ENCODE results near the gene TFB2M.
"Not testable (repeated sequence)": the region's sequence is repeated elsewhere in the genome, so short reads cannot be mapped to it uniquely, and the experiment has no call there.

Gene TFB2M

GRCh38 chr1:246583056-246583440 lies 17.0 kb upstream of the TFB2M start:
- DNase-seq (ENCODE audit: low read depth in 2 of 2): no peak

GRCh38 chr1:246582301-246583055 lies 16.4 kb upstream of the TFB2M start:
- no peak for DNase-seq (ENCODE audit: low read depth in 2 of 2)

DNA sequence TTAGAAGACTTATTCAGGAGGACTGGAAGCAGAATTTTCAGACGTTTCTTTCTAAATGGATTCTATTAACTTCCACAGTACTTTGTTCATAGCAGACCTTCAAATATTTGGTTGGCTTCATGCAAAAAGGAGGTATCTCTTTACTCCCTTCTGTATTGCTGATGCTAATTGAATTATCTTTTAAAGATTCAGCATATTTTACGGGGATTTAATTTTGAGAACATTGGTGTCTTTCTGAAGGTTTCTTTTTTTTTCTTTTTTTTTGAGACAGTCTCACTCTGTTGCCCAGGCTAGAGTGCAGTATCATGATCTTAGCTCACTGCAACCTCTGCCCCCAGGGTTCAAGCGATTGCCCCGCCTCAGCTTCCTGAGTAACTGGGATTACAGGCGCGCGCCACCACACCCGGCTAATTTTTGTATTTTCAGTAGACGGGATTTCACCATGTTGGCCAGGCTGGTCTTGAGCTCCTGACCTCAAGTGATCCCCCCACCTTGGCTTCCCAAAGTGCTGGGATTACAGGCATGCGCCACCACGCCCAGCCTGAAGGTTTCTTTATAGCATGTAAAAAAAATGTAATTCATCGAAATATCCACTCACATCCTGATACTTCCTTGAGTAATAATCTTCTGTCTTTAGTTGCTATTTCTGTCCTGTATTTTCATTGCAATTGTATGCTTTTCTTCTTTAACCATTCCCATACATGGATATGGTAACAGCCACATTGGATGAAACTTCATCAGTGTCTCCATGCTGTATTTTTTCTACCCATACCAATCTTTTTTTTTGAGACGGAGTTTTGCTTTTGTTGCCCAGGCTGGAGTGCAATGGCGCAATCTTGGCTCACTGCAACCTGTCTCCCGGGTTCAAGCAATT lies 14.7 kb upstream of the TFB2M start:
- no peak for DNase-seq (ENCODE audit: low read depth in 2 of 2)

DNA sequence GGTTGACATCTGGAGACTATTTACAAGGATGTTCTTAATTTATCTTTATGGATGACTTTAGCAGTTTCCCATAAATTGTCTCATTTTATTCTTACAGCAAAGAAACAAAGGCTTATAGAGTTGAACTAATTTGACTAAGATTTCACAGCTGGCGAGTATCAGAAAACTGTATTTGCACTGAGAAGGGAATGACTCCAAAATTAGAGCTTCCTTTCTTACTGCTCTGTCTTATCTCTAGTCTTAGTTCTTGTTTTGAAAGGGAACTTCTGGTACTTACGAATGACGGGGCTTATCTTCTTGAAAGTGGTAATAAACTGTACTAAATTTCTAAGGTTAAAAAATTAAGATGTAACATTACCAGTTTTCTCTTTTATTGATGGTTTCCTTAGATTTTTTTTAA lies 13.8 kb upstream of the TFB2M start:
- no peak for DNase-seq (ENCODE audit: low read depth in 2 of 2)

DNA sequence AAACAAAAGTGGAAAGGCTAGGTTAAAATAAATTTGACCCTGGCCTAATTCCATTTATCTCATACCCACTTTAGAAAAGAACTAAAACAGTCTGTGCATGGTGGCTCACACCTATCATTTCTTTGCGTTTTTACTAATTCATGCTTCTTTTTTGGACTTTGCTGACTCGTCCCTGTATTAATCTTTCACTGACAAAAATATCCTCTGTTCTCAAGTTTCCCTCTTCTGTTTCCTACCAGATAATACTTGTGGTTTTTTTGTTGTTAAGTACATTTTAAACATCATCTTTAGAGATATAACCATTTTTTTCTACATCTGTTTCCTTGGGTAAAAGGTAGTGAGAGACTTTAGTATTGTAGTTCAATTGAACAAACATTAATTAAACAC lies 11.7 kb upstream of the TFB2M start:
- no peak for DNase-seq (ENCODE audit: low read depth in 2 of 2)

DNA sequence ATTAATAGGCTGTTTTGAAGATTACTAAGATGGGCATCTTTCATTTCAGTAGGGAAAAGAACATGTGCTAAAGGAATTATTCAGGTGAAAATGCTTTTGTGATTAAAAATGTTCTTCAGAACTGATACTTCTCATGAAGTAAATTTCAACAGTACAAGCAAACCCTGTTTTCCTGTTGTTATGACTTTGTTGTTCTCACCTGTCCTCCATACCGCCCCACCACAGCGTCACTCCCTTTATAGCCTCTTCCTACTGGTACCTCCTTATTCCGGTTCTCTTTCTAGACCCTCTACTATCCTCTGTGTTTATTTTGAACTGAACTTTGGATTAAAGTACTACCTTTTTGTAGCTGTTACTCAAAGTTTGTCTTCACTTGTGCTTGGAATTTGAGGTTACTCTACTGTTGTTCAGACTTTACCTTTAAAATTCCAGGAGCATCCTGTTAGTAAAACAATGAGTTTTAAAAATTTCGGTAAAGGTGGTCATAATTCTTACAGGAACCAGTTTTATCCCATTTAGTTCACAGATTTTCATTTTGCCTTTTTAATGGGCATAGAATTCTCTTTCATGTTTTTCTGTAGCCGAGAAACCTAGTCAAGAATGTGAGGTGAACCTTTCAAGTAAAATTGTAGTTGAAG lies 11.1 kb upstream of the TFB2M start:
- no peak for DNase-seq (ENCODE audit: low read depth in 2 of 2)

- DNase-seq (ENCODE audit: low read depth in 2 of 2): no peak
Observed at GRCh38 chr1:246576709-246577032, 10.6 kb upstream of the TFB2M start.

DNA sequence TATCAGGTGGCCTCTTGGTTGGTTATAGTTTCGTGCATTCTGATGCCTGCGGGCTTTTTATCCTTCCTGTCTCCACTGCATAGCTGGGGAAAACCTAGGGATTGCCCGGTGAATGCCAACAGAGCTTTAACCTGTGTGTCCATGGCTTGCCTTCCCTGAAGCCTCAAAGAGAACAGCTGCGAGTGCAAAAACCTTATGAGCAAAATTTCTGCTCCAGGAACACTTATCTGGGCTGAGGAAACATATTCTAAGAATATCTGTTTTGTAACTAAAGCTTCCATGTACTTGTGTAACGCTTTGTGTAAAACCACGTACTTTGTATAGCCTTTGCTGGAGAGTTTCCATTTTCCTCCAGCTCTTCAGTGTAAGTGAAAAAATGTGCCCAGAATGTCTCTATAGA lies 7.4 kb upstream of the TFB2M start:
- DNase-seq (ENCODE audit: low read depth in 2 of 2): no peak

DNA sequence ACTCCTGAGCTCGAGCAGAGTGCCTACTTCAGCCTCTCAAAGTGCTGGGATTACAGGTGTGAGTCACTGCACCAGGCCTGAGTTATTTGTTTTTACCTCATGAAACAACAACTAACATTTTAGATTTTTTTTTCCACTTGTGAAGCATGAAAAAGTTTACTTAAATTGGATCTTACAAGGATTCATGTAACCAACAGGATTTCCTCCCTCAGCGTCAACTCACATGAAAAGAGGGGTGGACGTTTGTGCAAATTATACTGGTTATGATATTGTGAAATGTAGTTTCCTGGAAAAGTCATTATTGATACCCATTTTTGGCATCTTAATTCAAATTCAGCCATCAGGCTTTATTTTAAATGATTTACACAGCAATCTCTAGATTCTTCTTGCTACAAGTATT lies 6.7 kb upstream of the TFB2M start:
- no peak for DNase-seq (ENCODE audit: low read depth in 2 of 2)

- DNase-seq (ENCODE audit: low read depth in 2 of 2): no peak
Observed at GRCh38 chr1:246571953-246572352, 5.9 kb upstream of the TFB2M start.

- DNase-seq (ENCODE audit: low read depth in 2 of 2): not testable (repeated sequence)
Observed at GRCh38 chr1:246571309-246571708, 5.2 kb upstream of the TFB2M start.

- DNase-seq (ENCODE audit: low read depth in 2 of 2): no peak
Observed at GRCh38 chr1:246569248-246570238, 3.5 kb upstream of the TFB2M start.

GRCh38 chr1:246567646-246568235 lies 1.7 kb upstream of the TFB2M start:
- no peak for DNase-seq (ENCODE audit: low read depth in 2 of 2)

- peak in 1 of 2 donors; percentile 13 for DNase-seq (ENCODE audit: low read depth in 2 of 2)
Observed at GRCh38 chr1:246566813-246567645, 968 bp upstream of the TFB2M start.

- DNase-seq (ENCODE audit: low read depth in 2 of 2): no peak
Observed at GRCh38 chr1:246565751-246566127, 322 bp downstream of the TFB2M start.

- no peak for DNase-seq (ENCODE audit: low read depth in 2 of 2)
Observed at GRCh38 chr1:246564839-246565750, 966 bp downstream of the TFB2M start.

GRCh38 chr1:246560833-246561232 lies 5.2 kb downstream of the TFB2M start:
- DNase-seq (ENCODE audit: low read depth in 2 of 2): not testable (repeated sequence)

GRCh38 chr1:246559310-246559709 lies 6.8 kb downstream of the TFB2M start:
- no peak for DNase-seq (ENCODE audit: low read depth in 2 of 2)

DNA sequence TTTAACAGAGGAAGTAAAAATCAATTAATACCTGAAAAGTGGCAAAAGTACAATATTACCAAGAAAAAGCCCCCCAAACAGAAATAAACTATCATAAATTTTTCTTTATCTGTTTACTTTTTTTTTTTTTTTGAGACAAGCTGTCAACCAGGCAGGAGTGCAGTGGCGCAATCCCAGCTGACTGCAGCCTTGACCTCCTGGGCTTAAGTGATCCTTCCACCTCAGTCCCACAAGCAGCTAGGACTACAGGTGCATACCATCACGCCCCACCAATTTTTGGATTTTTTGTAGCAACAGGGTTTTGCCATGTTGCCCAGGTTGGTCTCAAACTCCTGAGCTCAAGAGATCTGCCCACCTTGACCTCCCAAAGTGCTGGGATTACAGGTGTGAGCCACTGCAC lies 8.0 kb downstream of the TFB2M start:
- DNase-seq (ENCODE audit: low read depth in 2 of 2): no peak

All from activated CD8-positive, alpha-beta memory T cell treated with anti-CD3 and anti-CD28 coated beads for 4 hours (primary cell).